Vagina (tissue), 2 donors: Measurements from ENCODE around the gene MAP2K5.

Source experiments
- CTCF ChIP-seq, 3 experiments: fragments of 450-650 bp in 2 of 3; fragments of 200-600 bp in 1 of 3; sonication (generic) in 1 of 3; IDR thresholded peaks; one replicate each; pipeline ENCODE4 v1.5.1; 2017 to 2019; ENCODE audit warnings: antibody characterized with exemption in 3 of 3, mild to moderate bottlenecking in 2 of 3, moderate library complexity in 2 of 3
- POLR2A ChIP-seq, 2 donors: fragments of 450-650 bp; IDR thresholded peaks; one replicate each; pipeline ENCODE4 v1.6.1; 2017; ENCODE audit warnings: antibody characterized with exemption in 2 of 2, mild to moderate bottlenecking in 2 of 2, moderate library complexity in 2 of 2

DNA sequence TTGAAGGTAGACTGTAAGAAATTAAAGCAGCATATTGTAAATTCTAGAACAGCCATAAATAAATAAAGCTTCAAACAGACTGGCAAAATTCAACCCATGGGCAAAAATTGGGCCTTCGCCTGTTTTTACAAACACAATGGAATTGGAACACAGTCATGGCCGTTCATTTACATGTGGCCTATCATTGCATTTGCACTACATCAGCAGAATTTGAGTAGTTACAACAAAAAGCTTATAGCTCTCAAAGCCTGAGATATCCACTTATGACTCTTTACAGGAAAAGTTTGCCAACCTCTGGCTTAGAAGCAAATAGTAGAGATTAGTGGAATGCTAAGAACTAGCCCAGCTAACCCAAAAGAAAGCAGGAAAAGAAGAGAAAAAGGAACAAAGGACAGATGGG is 143.2 kb downstream of the MAP2K5 start:
- TF ChIP-seq POLR2A (IDR thresholded peaks at IDR 0.05) (no peak), CTCF (IDR thresholded peaks at IDR 0.05) (no peak)
